DND-41 (cell line): ENCODE measurements around the gene SPACA7.

Source experiments
- ATAC-seq: fragments of 200-7000 bp; cut with Tn5 transposase; 3 replicates; pipeline ENCODE4 v1.9.1; 2021; ENCODE audit warnings: low read depth; ENCODE audit not compliant: insufficient read depth
- DNase-seq: peaks from one replicate; pipeline ENCODE4 v3.0.0-alpha.2; 2020
- H2AFZ ChIP-seq: 2 replicates; pipeline ENCODE4 v1.6.0; 2012; ENCODE audit warnings: low read depth, low read length
- H3K27ac ChIP-seq: 2 replicates; pipeline ENCODE4 v1.5.1; 2012; ENCODE audit warnings: low read length, inconsistent platforms
- H3K27me3 ChIP-seq: fragments of 200-600 bp; sonication (generic); 2 replicates; pipeline ENCODE4 v1.6.0; 2012; ENCODE audit warnings: low read length, mild to moderate bottlenecking, inconsistent platforms; ENCODE audit not compliant: insufficient read depth, poor library complexity
- H3K36me3 ChIP-seq: 2 replicates; pipeline ENCODE4 v1.5.1; 2012; ENCODE audit warnings: low read length, inconsistent platforms; ENCODE audit not compliant: insufficient read depth
- H3K4me1 ChIP-seq: 2 replicates; pipeline ENCODE4 v1.5.1; 2012; ENCODE audit warnings: mild to moderate bottlenecking, low read length; ENCODE audit not compliant: insufficient read depth
- H3K4me2 ChIP-seq: 2 replicates; pipeline ENCODE4 v1.6.0; 2012; ENCODE audit warnings: mild to moderate bottlenecking, moderate library complexity, low read length, inconsistent platforms; ENCODE audit not compliant: insufficient read depth
- H3K4me3 ChIP-seq, 2 experiments: fragments of 200-600 bp in 1 of 2; shearing (Covaris generic) in 1 of 2; 2 replicates each; pipeline ENCODE4 v1.5.1; 2012 to 2016; ENCODE audit warnings: inconsistent platforms in 2 of 2, low read length in 2 of 2, mild to moderate bottlenecking in 2 of 2, low read depth in 1 of 2, moderate library complexity in 1 of 2
- H3K79me2 ChIP-seq: 2 replicates; pipeline ENCODE4 v1.6.0; 2012; ENCODE audit warnings: low read length, inconsistent platforms; ENCODE audit not compliant: insufficient read depth
- H3K9ac ChIP-seq: 2 replicates; pipeline ENCODE4 v1.6.0; 2012; ENCODE audit warnings: low read depth, mild to moderate bottlenecking, inconsistent platforms, low read length, moderate library complexity
- H3K9me3 ChIP-seq: 2 replicates; pipeline ENCODE4 v1.5.1; 2012; ENCODE audit warnings: low read length, moderate library complexity, mild to moderate bottlenecking, inconsistent platforms; ENCODE audit not compliant: insufficient read depth, severe bottlenecking
- H4K20me1 ChIP-seq: 2 replicates; pipeline ENCODE4 v1.6.0; 2012; ENCODE audit warnings: low read length; ENCODE audit not compliant: insufficient read depth
- EZH2 ChIP-seq: IDR thresholded peaks from 3 replicates; pipeline ENCODE4 v1.6.1; 2012; ENCODE audit warnings: borderline replicate concordance, low read depth, mild to moderate bottlenecking, moderate library complexity, low read length, inconsistent platforms; ENCODE audit not compliant: severe bottlenecking
- TF ChIP-seq, protein P1 (sequence below): IDR thresholded peaks from 2 replicates; pipeline ENCODE4 v1.5.1; 2012; ENCODE audit warnings: borderline replicate concordance, low read length, moderate library complexity, mild to moderate bottlenecking; ENCODE audit not compliant: poor library complexity, severe bottlenecking; ENCODE audit errors: extremely low read depth

Gene SPACA7

DNA sequence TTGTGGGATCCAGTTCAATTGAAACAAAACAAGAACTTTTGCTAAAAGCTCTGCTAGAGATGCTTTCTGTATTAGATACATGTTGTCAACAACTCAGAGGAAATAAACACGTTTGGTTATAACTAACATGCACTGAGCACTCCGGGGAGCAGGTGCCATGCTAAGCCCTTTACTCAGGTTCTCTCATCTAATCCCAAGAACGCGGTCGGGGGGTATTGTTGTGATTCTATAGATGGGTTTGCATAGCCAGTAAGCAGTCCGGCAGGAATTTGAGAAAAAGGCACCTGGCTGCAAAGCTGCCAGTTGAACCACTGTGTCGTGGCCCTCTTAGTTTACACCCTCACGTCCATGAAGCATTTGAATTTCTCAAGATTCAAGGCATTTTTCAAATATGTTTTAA lies 24.3 kb upstream of the SPACA7 start:
- peaks cover 8% of the 10 kb centered on the region for H3K27me3 ChIP-seq
- no peak overlapping the region for H2AFZ ChIP-seq
- H3K36me3 ChIP-seq = no peaks in the 10 kb centered on the region
- H3K9me3 ChIP-seq = no peaks in the 10 kb centered on the region
- H3K79me2 ChIP-seq = no peaks in the 10 kb centered on the region
- no peak overlapping the region for H3K27ac ChIP-seq
- H3K9ac ChIP-seq = no peak overlapping the region
- DNase-seq = no peak
- TF ChIP-seq, protein P1, sequence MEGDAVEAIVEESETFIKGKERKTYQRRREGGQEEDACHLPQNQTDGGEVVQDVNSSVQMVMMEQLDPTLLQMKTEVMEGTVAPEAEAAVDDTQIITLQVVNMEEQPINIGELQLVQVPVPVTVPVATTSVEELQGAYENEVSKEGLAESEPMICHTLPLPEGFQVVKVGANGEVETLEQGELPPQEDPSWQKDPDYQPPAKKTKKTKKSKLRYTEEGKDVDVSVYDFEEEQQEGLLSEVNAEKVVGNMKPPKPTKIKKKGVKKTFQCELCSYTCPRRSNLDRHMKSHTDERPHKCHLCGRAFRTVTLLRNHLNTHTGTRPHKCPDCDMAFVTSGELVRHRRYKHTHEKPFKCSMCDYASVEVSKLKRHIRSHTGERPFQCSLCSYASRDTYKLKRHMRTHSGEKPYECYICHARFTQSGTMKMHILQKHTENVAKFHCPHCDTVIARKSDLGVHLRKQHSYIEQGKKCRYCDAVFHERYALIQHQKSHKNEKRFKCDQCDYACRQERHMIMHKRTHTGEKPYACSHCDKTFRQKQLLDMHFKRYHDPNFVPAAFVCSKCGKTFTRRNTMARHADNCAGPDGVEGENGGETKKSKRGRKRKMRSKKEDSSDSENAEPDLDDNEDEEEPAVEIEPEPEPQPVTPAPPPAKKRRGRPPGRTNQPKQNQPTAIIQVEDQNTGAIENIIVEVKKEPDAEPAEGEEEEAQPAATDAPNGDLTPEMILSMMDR = no peak
- no peak for TF ChIP-seq EZH2
- no peaks in the 10 kb centered on the region for H3K4me1 ChIP-seq
- H3K4me2 ChIP-seq = no peak overlapping the region
- no peak overlapping the region for H3K4me3 ChIP-seq
- ATAC-seq = no peak
- no peaks in the 10 kb centered on the region for H4K20me1 ChIP-seq

- DNase-seq (no peak), ATAC-seq (no peak)
- Histone ChIP-seq H3K27me3 (peaks cover 2% of the 10 kb centered on the region), H3K4me1 (no peaks in the 10 kb centered on the region), H3K9me3 (no peaks in the 10 kb centered on the region), H2AFZ (no peak overlapping the region), H4K20me1 (no peaks in the 10 kb centered on the region), H3K27ac (no peak overlapping the region), H3K4me3 (no peak overlapping the region), H3K36me3 (no peaks in the 10 kb centered on the region), H3K79me2 (no peaks in the 10 kb centered on the region), H3K4me2 (no peak overlapping the region), H3K9ac (no peak overlapping the region)
- no peak for TF ChIP-seq EZH2
- TF ChIP-seq, protein P1 = no peak
These were observed 22.3 kb upstream of the SPACA7 start for GRCh38 chr13:112353856-112354255.

DNA sequence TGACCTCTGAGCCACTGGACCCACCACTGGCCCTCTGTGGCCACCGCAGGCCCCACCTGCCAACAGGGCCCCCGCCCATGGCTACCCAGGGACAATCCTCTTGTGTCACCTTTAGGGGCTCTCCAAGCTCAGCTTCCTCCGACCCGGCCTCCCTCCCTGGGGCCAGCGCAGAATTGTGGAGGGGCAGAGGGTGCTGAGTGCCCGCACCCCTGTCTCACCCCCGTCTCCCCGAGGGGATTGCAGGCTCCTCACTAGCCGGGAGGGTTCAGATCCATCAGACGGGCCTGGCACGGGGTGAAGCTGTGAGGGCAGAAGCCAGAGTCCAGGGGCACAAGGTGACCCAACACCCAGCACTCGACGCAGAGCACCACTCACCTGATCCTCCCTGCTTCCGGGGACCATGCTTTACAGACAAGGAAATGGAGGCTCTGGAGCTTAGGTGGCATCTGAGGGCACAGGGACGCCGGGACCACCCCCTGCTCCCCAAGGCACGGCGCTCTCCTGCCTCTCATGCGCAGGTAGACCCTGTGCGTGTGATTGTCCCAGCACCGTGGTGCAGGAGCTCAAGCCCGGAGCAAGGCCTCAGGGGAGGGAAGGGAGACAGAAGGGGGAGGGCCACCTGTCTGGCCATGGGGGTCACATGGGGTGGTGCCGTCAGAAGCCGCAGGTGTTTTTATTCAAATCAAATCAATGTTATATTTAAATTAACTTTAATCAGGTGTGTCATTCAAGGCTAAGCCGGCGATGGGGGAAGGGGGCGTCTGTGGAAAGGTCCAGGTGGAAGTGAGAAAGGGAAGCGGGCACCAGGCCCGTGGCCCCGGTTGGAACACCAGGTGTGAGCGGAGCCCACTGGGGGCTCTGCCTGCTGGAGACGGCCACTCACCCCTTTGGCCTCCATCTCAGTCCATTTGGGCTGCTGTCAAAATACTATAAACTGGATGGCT lies 21.6 kb upstream of the SPACA7 start:
- ATAC-seq (no peak), DNase-seq (no peak)
- no peak overlapping the region for H3K27ac ChIP-seq
- no peak overlapping the region for H2AFZ ChIP-seq
- H4K20me1 ChIP-seq = no peaks in the 10 kb centered on the region
- H3K79me2 ChIP-seq = no peaks in the 10 kb centered on the region
- no peak for TF ChIP-seq EZH2
- TF ChIP-seq, protein P1 = no peak
- H3K4me3 ChIP-seq = no peak overlapping the region
- H3K4me1 ChIP-seq = no peaks in the 10 kb centered on the region
- no peaks in the 10 kb centered on the region for H3K9me3 ChIP-seq
- H3K36me3 ChIP-seq = no peaks in the 10 kb centered on the region
- no peak overlapping the region for H3K4me2 ChIP-seq
- peaks cover 2% of the 10 kb centered on the region for H3K27me3 ChIP-seq
- no peak overlapping the region for H3K9ac ChIP-seq
